ENCODE measurements around the gene RNASE9. TPM values are rescaled to one million over a fixed set of nuclear protein-coding genes. Genes with fewer than 3 reads are reported as not detected.
"Not testable (repeated sequence)": the region's sequence is repeated elsewhere in the genome, so short reads cannot be mapped to it uniquely, and the experiment has no call there.

RNASE9 gene
- total RNA-seq, 1 experiment from 2014 or later = not detected

DNA sequence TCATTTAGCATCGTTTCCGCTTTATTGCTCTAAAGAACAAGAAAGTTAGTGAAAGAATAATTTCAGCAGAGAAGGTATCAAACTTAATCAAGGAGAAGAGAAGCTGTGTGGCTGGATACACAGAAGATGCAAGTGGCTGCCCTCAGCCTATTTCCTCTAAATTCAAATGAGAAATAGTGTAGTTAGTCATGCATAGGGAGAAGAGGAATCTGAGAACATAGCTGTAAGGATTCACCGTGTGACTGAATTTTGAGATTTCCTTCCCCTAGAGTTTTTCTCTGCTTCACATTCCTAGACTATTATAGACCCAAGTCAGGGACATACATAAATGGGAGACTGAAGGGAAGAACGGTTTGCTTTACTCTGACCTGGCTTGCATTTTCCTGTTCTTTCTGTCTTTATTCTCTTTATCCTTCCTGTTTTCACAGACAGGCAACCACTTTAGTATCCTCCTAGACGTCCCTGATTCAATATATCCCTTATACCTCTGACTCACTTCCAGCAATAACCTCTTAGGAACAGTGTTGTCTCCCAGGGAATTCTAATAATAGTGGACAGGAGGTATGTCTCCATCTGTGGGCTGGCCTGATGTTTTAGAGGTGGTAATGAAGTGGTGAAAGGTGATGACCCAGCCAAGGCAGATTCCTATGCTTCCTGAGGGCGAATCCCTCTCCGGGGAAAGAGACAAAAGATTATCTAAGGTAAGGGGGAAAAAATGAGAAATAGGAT is 48.5 kb downstream of the RNASE9 start:
- peaks cover 33% of the 10 kb centered on the region for H3K27me3 Mint-ChIP-seq (ENCODE audit: unreplicated experiment)
- intact Hi-C loops (cut with micrococcal nuclease; ENCODE audit: unreplicated experiment) = no loop called here
- TF ChIP-seq, protein P1, sequence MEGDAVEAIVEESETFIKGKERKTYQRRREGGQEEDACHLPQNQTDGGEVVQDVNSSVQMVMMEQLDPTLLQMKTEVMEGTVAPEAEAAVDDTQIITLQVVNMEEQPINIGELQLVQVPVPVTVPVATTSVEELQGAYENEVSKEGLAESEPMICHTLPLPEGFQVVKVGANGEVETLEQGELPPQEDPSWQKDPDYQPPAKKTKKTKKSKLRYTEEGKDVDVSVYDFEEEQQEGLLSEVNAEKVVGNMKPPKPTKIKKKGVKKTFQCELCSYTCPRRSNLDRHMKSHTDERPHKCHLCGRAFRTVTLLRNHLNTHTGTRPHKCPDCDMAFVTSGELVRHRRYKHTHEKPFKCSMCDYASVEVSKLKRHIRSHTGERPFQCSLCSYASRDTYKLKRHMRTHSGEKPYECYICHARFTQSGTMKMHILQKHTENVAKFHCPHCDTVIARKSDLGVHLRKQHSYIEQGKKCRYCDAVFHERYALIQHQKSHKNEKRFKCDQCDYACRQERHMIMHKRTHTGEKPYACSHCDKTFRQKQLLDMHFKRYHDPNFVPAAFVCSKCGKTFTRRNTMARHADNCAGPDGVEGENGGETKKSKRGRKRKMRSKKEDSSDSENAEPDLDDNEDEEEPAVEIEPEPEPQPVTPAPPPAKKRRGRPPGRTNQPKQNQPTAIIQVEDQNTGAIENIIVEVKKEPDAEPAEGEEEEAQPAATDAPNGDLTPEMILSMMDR (IDR thresholded peaks at IDR 0.05; ENCODE audit: unreplicated experiment) = no peak
- no peak overlapping the region for H3K27ac Mint-ChIP-seq (ENCODE audit: unreplicated experiment)
- no peaks in the 10 kb centered on the region for H3K9me3 Mint-ChIP-seq (ENCODE audit: low read depth, unreplicated experiment)
- CTCF ChIA-PET = interaction anchor here (1.0 kb wide), 1 partner anchor 27 kb away, joined by 5 read pairs; no protein-coding TSS in a partner anchor
- DNase-seq = no peak
- H3K4me3 Mint-ChIP-seq (ENCODE audit: low read depth, unreplicated experiment) = no peak overlapping the region
- no peaks in the 10 kb centered on the region for H3K4me1 Mint-ChIP-seq (ENCODE audit: low read depth, unreplicated experiment)
- no peaks in the 10 kb centered on the region for H3K36me3 Mint-ChIP-seq (ENCODE audit: insufficient read depth, unreplicated experiment)
- BruUV-seq (replicated peaks) = no TSS peak

DNA sequence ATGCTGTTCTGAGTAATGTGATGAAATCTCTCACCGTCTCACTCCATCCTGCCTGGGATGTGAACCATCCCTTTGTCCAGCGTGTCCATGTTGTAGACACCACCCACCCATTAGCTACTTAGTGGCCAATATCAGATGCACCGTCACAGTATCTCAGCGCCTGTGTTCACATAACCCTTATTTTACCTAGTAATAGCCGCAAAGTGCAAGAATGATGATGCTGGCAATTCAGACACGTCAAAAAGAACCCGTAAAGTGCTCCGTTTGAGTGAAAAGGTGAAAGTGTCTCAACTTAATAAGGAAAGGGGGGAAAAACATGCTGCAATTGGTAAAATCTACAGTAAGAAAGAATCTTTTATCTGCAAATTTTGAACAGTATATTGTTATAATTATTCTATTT is 52.5 kb downstream of the RNASE9 start:
- no peak for DNase-seq
- peaks cover 31% of the 10 kb centered on the region for H3K27me3 Mint-ChIP-seq (ENCODE audit: unreplicated experiment)
- TF ChIP-seq, protein P1 (IDR thresholded peaks at IDR 0.05; ENCODE audit: unreplicated experiment) = no peak
- no peaks in the 10 kb centered on the region for H3K36me3 Mint-ChIP-seq (ENCODE audit: insufficient read depth, unreplicated experiment)
- no peak overlapping the region for H3K4me3 Mint-ChIP-seq (ENCODE audit: low read depth, unreplicated experiment)
- H3K27ac Mint-ChIP-seq (ENCODE audit: unreplicated experiment) = no peak overlapping the region
- CTCF ChIA-PET = no interaction called here
- H3K4me1 Mint-ChIP-seq (ENCODE audit: low read depth, unreplicated experiment) = no peaks in the 10 kb centered on the region
- intact Hi-C loops (cut with micrococcal nuclease; ENCODE audit: unreplicated experiment) = no loop called here
- no TSS peak for BruUV-seq (replicated peaks)
- no peaks in the 10 kb centered on the region for H3K9me3 Mint-ChIP-seq (ENCODE audit: low read depth, unreplicated experiment)

DNA sequence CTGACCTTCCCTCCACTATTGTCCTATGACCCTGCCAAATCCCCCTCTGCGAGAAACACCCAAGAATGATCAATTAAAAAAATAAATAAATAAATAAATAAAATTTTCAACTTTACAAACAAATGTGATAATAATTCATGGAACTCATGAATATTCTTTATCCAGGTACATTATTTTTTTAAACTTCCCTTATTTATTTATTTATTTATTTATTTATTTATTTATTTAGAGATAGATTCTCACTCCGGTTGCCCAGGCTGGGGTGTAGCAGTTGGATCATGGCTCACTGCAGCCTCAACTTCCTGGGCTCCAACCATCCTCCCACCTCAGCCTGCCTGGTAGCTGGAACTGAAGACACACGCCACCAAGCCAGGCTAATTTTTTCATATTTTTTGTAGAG is 53.3 kb downstream of the RNASE9 start:
- intact Hi-C loops (cut with micrococcal nuclease; ENCODE audit: unreplicated experiment); H3K4me1 Mint-ChIP-seq (ENCODE audit: low read depth, unreplicated experiment); DNase-seq; CTCF ChIA-PET; BruUV-seq (replicated peaks); H3K9me3 Mint-ChIP-seq (ENCODE audit: low read depth, unreplicated experiment); H3K36me3 Mint-ChIP-seq (ENCODE audit: insufficient read depth, unreplicated experiment); H3K27ac Mint-ChIP-seq (ENCODE audit: unreplicated experiment); H3K4me3 Mint-ChIP-seq (ENCODE audit: low read depth, unreplicated experiment): not testable (repeated sequence)
- peaks cover 23% of the 10 kb centered on the region for H3K27me3 Mint-ChIP-seq (ENCODE audit: unreplicated experiment)

DNA sequence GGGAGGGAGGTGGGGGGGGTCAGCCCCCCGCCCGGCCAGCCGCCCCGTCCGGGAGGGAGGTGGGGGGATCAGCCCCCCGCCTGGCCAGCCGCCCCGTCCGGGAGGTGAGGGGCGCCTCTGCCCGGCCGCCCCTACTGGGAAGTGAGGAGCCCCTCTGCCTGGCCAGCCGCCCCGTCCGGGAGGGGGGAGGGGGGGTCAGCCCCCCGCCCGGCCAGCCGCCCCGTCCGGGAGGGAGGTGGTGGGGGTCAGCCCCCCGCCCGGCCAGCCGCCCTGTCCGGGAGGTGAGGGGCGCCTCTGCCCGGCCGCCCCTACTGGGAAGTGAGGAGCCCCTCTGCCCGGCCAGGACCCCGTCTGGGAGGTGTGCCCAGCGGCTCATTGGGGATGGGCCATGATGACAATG is 54.1 kb downstream of the RNASE9 start:
- H3K4me3 Mint-ChIP-seq (ENCODE audit: low read depth, unreplicated experiment); CTCF ChIA-PET; H3K27ac Mint-ChIP-seq (ENCODE audit: unreplicated experiment); intact Hi-C loops (cut with micrococcal nuclease; ENCODE audit: unreplicated experiment); BruUV-seq (replicated peaks); H3K9me3 Mint-ChIP-seq (ENCODE audit: low read depth, unreplicated experiment); H3K36me3 Mint-ChIP-seq (ENCODE audit: insufficient read depth, unreplicated experiment); H3K4me1 Mint-ChIP-seq (ENCODE audit: low read depth, unreplicated experiment); DNase-seq: not testable (repeated sequence)
- H3K27me3 Mint-ChIP-seq (ENCODE audit: unreplicated experiment) = peaks cover 15% of the 10 kb centered on the region

DNA sequence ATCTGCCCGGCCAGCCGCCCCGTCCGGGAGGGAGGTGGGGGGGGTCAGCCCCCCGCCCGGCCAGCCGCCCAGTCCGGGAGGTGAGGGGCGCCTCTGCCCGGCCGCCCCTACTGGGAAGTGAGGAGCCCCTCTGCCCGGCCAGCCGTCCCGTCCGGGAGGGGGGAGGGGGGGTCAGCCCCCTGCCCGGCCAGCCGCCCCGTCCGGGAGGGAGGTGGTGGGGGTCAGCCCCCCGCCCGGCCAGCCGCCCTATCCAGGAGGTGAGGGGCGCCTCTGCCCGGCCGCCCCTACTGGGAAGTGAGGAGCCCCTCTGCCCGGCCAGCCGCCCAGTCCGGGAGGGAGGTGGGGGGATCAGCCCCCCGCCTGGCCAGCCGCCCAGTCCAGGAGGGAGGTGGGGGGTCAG is 54.6 kb downstream of the RNASE9 start:
- intact Hi-C loops (cut with micrococcal nuclease; ENCODE audit: unreplicated experiment); H3K4me3 Mint-ChIP-seq (ENCODE audit: low read depth, unreplicated experiment): not testable (repeated sequence)
- H3K27me3 Mint-ChIP-seq (ENCODE audit: unreplicated experiment) = peaks cover 10% of the 10 kb centered on the region

More for the DNA sequence above, 54.6 kb downstream of the RNASE9 start:
- CTCF ChIA-PET; H3K27ac Mint-ChIP-seq (ENCODE audit: unreplicated experiment); H3K4me1 Mint-ChIP-seq (ENCODE audit: low read depth, unreplicated experiment); H3K9me3 Mint-ChIP-seq (ENCODE audit: low read depth, unreplicated experiment); DNase-seq; BruUV-seq (replicated peaks); H3K36me3 Mint-ChIP-seq (ENCODE audit: insufficient read depth, unreplicated experiment): not testable (repeated sequence)

Other genes with a start within 250 kb of the RNASE9 start
- 37.3 and 39.0 TPM in 2 replicates for gene CCNB1IP1, start 227.8 kb downstream of the RNASE9 start, total RNA-seq (2022)
- 28.6 and 30.5 TPM in 2 replicates for gene PARP2, start 217.4 kb downstream of the RNASE9 start, total RNA-seq (2022)
- 30.4 and 32.5 TPM in 2 replicates for gene TEP1, start 147.5 kb downstream of the RNASE9 start, total RNA-seq (2022)
- gene KLHL33, start 124.9 kb downstream of the RNASE9 start, total RNA-seq (2022) = not detected in 2 replicates
- 46.2 and 54.3 TPM in 2 replicates for gene OSGEP, start 106.2 kb downstream of the RNASE9 start, total RNA-seq (2022)
- gene APEX1, start 105.8 kb downstream of the RNASE9 start, total RNA-seq (2022) = 205 TPM in 2 replicates
- gene PIP4P1, start 99.6 kb downstream of the RNASE9 start, total RNA-seq (2022) = 27.0 and 33.8 TPM in 2 replicates
- gene PNP, start 91.6 kb downstream of the RNASE9 start, total RNA-seq (2022) = 81.3 and 94.9 TPM in 2 replicates
- gene RNASE10, start 55.5 kb downstream of the RNASE9 start, total RNA-seq (2022) = 0.54 and 0.61 TPM in 2 replicates
- gene RNASE11, start 27.0 kb upstream of the RNASE9 start, total RNA-seq (2022) = not detected in 2 replicates
- not detected in 2 replicates for gene RNASE12, start 30.3 kb upstream of the RNASE9 start, total RNA-seq (2022)
- gene OR6S1, start 80.6 kb upstream of the RNASE9 start, total RNA-seq (2022) = not detected in 2 replicates
- 5.3 and 7.3 TPM in 2 replicates for gene RNASE4, start 123.5 kb upstream of the RNASE9 start, total RNA-seq (2022)
- 4.0 and 4.4 TPM in 2 replicates for gene ANG, start 127.7 kb upstream of the RNASE9 start, total RNA-seq (2022)
- not detected in 2 replicates for gene EDDM3A, start 184.8 kb upstream of the RNASE9 start, total RNA-seq (2022)
- not detected in 2 replicates for gene EDDM3B, start 207.4 kb upstream of the RNASE9 start, total RNA-seq (2022)
- not detected in 2 replicates for gene RNASE6, start 220.2 kb upstream of the RNASE9 start, total RNA-seq (2022)
- gene RNASE1, start 241.8 kb upstream of the RNASE9 start, total RNA-seq (2022) = 40.2 and 45.8 TPM in 2 replicates

Data from Calu3 (cell line).